Fibroblast of villous mesenchyme (primary cell): ENCODE data around the gene DALRD3. TPM values are rescaled to one million over a fixed set of nuclear protein-coding genes. Genes with fewer than 3 reads are reported as not detected.
"Not testable (repeated sequence)": the region's sequence is repeated elsewhere in the genome, so short reads cannot be mapped to it uniquely, and the experiment has no call there.

Experiments
- DNase-seq: peaks from one replicate; pipeline ENCODE4 v3.0.0-alpha.2; 2010; ENCODE audit warnings: low read depth
- H3K4me3 ChIP-seq: 2 replicates; pipeline ENCODE4 v1.5.1; 2011; ENCODE audit warnings: low read depth, mild to moderate bottlenecking, low read length
- total RNA-seq: library from RNA; depleted of rRNA; stranded (reverse); fragments of >200 nt; gene quantifications from 2 replicates; pipeline ENCODE4 v1.2.3, GENCODE V29; 2012
- TF ChIP-seq, protein P1 (sequence below): IDR thresholded peaks from 2 replicates; pipeline ENCODE4 v1.5.1; 2012; ENCODE audit warnings: low read depth, mild to moderate bottlenecking, low read length; ENCODE audit not compliant: insufficient read depth

DALRD3 gene
- total RNA-seq, 1 donor = 40.6 TPM

- TF ChIP-seq, protein P1, sequence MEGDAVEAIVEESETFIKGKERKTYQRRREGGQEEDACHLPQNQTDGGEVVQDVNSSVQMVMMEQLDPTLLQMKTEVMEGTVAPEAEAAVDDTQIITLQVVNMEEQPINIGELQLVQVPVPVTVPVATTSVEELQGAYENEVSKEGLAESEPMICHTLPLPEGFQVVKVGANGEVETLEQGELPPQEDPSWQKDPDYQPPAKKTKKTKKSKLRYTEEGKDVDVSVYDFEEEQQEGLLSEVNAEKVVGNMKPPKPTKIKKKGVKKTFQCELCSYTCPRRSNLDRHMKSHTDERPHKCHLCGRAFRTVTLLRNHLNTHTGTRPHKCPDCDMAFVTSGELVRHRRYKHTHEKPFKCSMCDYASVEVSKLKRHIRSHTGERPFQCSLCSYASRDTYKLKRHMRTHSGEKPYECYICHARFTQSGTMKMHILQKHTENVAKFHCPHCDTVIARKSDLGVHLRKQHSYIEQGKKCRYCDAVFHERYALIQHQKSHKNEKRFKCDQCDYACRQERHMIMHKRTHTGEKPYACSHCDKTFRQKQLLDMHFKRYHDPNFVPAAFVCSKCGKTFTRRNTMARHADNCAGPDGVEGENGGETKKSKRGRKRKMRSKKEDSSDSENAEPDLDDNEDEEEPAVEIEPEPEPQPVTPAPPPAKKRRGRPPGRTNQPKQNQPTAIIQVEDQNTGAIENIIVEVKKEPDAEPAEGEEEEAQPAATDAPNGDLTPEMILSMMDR = no peak
- no peak overlapping the region for H3K4me3 ChIP-seq
- DNase-seq = no peak
Observed at GRCh38 chr3:49012441-49013017, 5.9 kb downstream of the DALRD3 start.

- DNase-seq = no peak
- TF ChIP-seq, protein P1 = no peak
- no peak overlapping the region for H3K4me3 ChIP-seq
Observed at GRCh38 chr3:49009396-49009795, 9.0 kb downstream of the DALRD3 start.

DNA sequence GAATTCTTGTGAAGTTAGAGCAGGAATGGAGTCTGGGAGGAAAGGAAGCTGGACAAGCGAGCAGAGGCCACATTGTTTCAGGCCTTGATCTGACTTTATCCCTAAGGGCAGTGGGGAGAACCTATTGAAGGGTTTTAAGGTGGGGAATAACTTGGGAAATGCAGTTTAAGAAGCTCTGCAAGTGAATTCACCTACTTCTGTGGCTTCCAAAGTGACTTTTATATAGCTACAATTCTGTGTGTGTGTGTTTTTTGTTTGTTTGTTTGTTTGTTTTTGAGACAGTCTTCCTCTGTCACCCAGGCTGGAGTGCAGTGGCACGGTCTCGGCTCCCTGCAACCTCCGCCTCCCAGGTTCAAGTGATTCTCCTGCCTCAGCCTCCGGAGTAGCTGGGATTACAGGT is 9.8 kb downstream of the DALRD3 start:
- H3K4me3 ChIP-seq = peak overlapping the region; percentile 87
- DNase-seq = not testable (repeated sequence)

GRCh38 chr3:49007771-49008528 is 10.4 kb downstream of the DALRD3 start:
- peak; percentile 91 for DNase-seq
- TF ChIP-seq, protein P1 = no peak
- H3K4me3 ChIP-seq = peak overlapping the region; percentile 87

DNA sequence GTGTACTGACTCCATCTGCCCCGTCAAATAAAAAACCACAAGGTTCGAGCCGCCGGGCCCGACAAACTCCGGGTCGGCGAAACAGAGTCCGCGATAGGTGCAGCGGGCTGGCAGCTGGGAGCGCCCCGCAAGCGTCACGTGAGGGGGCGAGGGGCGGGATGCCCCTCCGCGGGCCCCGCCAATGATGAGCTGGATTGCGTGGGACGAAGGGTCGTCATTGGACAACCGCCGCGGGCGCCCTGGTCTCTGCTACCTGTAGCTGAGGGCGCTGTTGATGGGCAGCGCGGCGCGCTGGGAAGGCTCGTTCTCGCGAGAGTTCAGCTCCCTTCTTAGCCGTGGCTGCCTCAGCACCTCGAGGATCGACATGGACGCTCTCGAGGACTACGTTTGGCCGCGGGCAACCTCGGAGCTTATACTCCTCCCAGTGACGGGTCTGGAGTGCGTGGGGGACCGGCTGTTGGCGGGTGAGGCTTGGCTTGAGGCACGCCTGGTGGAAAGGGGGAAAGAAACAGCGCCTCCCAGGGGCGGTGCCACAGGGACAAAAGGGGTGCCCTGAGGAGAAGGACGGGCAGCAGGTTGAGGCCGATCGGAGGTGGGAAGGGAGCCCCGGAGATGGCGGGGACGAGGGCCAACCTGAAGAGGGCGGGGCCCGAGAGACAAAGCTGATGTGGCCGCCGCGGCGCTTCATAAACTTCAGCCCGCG is 11.2 kb downstream of the DALRD3 start, which contains the start of gene WDR6:
Gene WDR6 (plus strand): TSS at position 324 of the 703 bp plus-strand sequence. CDS start 41 bp downstream, at position 365.
- DNase-seq = peak; percentile 98
- TF ChIP-seq, protein P1 = peak; percentile 49
- H3K4me3 ChIP-seq = peak within 1 kb of the TSS; percentile 87

DNA sequence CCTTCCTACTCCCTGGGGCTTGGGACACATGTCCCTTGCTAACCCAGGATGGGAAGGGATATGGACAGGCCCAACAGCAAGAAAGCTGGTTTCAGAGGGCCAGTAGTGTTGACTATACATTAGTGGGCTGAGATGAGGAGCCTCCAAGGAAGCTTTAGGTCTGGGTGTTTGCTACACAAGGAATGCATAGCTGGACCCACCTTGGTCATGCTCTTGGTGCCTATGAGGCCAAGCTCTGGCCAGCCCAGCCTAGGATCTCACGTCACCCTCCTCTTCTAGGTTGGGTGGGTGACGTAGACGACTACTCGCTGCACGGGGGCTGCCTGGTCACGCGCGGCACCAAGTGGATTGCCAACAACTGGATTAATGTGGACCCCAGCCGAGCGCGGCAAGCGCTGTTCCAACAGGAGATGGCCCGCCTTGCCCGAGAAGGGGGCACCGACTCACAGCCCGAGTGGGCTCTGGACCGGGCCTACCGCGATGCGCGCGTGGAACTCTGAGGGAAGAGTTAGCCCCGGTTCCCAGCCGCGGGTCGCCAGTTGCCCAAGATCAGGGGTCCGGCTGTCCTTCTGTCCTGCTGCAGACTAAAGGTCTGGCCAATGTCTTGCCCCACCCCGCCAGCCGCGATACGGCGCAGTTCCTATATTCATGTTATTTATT is 11.8 kb downstream of the DALRD3 start:
- TF ChIP-seq, protein P1 = no peak
- peak overlapping the region; percentile 87 for H3K4me3 ChIP-seq
- DNase-seq = peak; percentile 71
